ENCODE measurements around the gene RBM26. TPM values are rescaled to one million over a fixed set of nuclear protein-coding genes. Genes with fewer than 3 reads are reported as not detected.

The RBM26 gene
- total and polyA plus RNA-seq, 2 of the 4 experiments (the other 2 are of a cell fraction) = 17.6 to 18.1 TPM

GRCh38 chr13:79398127-79398526 lies 7.9 kb downstream of the RBM26 start:
- Histone ChIP-seq H3K18ac (ENCODE audit: low read depth, low read length) (no peak overlapping the region), H4K91ac (ENCODE audit: insufficient read depth, low read depth, low read length) (no peak overlapping the region), H3K4me1 (ENCODE audit: control insufficient read depth, insufficient read depth, low read length) (no peaks in the 10 kb centered on the region), H2BK120ac (ENCODE audit: low read depth, low read length) (no peak overlapping the region), H2BK15ac (ENCODE audit: low read depth, low read length) (no peak overlapping the region), H3K9me3 (ENCODE audit: control insufficient read depth, insufficient read depth, low read length) (no peaks in the 10 kb centered on the region), H3K4ac (ENCODE audit: low read depth, low read length) (no peak overlapping the region), H3K9ac (ENCODE audit: low read depth, low read length) (no peak overlapping the region), H2AFZ (replicated peaks; ENCODE audit: low read length, poor library complexity) (no peak overlapping the region), H3K36me3 (ENCODE audit: control insufficient read depth, insufficient read depth, low read length) (peaks cover 12% of the 10 kb centered on the region), H3K27ac (ENCODE audit: insufficient read depth, low read length) (no peak overlapping the region), H2AK9ac (replicated peaks; ENCODE audit: low read depth, low read length, poor library complexity) (no peak overlapping the region), H4K5ac (ENCODE audit: low read depth, low read length) (no peak overlapping the region), H2BK20ac (ENCODE audit: low read depth, low read length) (no peak overlapping the region), H3K23ac (ENCODE audit: low read depth, low read length) (no peak overlapping the region), H3K4me3 (ENCODE audit: insufficient read depth, low read depth, low read length) (no peak overlapping the region), H3K14ac (replicated peaks; ENCODE audit: low read depth, low read length) (no peak overlapping the region), H4K8ac (ENCODE audit: low read depth in 2 of 2, low read length in 2 of 2) (no peak overlapping the region), H3K27me3 (ENCODE audit: control insufficient read depth, insufficient read depth, low read length) (no peaks in the 10 kb centered on the region), H2BK5ac (ENCODE audit: low read depth, low read length, poor library complexity, severe bottlenecking) (no peak overlapping the region), H3K4me2 (ENCODE audit: low read depth, low read length) (no peak overlapping the region), H3K79me1 (ENCODE audit: low read depth in 1 of 2, low read length in 2 of 2) (peaks cover 28 to 54% of the 10 kb centered on the region in 2 experiments), H2AK5ac (ENCODE audit: low read depth, low read length) (no peak overlapping the region), H4K20me1 (ENCODE audit: insufficient read depth, low read length) (peaks cover 29% of the 10 kb centered on the region), H3K56ac (ENCODE audit: extremely low read depth, insufficient read depth, low read length) (no peak overlapping the region), H3K9me1 (ENCODE audit: insufficient read depth, low read length) (no peaks in the 10 kb centered on the region; the same call in 1 of the 2 replicates)
- no peak for ATAC-seq (ENCODE audit: low read depth)
- no TSS peak for BruUV-seq (replicated peaks)
- TF ChIP-seq MXI1 (IDR thresholded peaks at IDR 0.05; ENCODE audit: borderline replicate concordance, low read depth, low read length) (no peak), RFX5 (IDR thresholded peaks at IDR 0.05; ENCODE audit: low read depth, low read length) (no peak), SMC3 (IDR thresholded peaks at IDR 0.05; ENCODE audit: low read depth, low read length) (no peak), FOS (IDR thresholded peaks at IDR 0.05; ENCODE audit: low read depth, low read length) (no peak), CTCF (conservative IDR thresholded peaks at IDR 0.05; ENCODE audit: low read depth, low read length) (no peak), USF2 (IDR thresholded peaks at IDR 0.05; ENCODE audit: low read depth, low read length) (no peak)
- in situ Hi-C loops (cut with MboI; ENCODE audit: low sequenced_read_pairs) = no loop called here
- intact Hi-C loops (cut with micrococcal nuclease) = no loop called here
- CTCF ChIA-PET = no interaction called here
- dilution Hi-C loops (cut with HindIII; ENCODE audit: low sequenced_read_pairs, unreplicated experiment) = no loop called here
- no peak for DNase-seq
- POLR2A ChIA-PET (ENCODE audit: unreplicated experiment) = no interaction called here

All from IMR-90 (cell line).